GM12875 (cell line): ENCODE measurements around the gene PLEK2.

Source experiments
- H3K4me3 ChIP-seq: one replicate; pipeline ENCODE4 v1.5.1; 2011; ENCODE audit warnings: low read depth, low read length, control low read depth
- TF ChIP-seq, protein P1 (sequence below): IDR thresholded peaks from 2 replicates; pipeline ENCODE4 v1.5.1; 2011; ENCODE audit warnings: low read depth, mild to moderate bottlenecking, control low read depth, inconsistent platforms, low read length, moderate library complexity, borderline replicate concordance; ENCODE audit not compliant: insufficient read depth

Gene PLEK2

DNA sequence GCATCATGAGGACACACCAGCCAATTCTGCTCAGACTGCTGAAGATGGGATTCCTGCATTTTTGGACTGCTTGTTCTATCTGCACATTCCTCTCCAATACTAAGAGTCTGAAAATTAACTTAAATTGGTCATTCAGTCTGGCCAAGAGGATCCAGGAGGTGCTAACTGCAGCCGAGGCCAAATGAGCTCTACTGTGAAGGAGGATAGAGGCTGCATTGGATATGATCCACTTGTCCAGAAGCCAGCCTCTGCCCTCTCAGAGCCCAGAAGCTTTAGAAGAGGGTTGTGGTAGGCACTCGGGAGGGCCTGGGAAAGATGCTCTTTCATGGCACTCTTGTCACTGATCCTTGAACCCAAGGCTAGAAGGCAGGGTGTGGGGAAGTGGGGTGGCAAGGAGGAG, 37.1 kb upstream of the PLEK2 start:
- no peak overlapping the region for H3K4me3 ChIP-seq
- TF ChIP-seq, protein P1, sequence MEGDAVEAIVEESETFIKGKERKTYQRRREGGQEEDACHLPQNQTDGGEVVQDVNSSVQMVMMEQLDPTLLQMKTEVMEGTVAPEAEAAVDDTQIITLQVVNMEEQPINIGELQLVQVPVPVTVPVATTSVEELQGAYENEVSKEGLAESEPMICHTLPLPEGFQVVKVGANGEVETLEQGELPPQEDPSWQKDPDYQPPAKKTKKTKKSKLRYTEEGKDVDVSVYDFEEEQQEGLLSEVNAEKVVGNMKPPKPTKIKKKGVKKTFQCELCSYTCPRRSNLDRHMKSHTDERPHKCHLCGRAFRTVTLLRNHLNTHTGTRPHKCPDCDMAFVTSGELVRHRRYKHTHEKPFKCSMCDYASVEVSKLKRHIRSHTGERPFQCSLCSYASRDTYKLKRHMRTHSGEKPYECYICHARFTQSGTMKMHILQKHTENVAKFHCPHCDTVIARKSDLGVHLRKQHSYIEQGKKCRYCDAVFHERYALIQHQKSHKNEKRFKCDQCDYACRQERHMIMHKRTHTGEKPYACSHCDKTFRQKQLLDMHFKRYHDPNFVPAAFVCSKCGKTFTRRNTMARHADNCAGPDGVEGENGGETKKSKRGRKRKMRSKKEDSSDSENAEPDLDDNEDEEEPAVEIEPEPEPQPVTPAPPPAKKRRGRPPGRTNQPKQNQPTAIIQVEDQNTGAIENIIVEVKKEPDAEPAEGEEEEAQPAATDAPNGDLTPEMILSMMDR = no peak

GRCh38 chr14:67447033-67447381, 35.0 kb upstream of the PLEK2 start:
- TF ChIP-seq, protein P1 = no peak
- H3K4me3 ChIP-seq = no peak overlapping the region

- H3K4me3 ChIP-seq = no peak overlapping the region
- TF ChIP-seq, protein P1 = no peak
These were observed 34.5 kb upstream of the PLEK2 start for GRCh38 chr14:67446371-67447032.

DNA sequence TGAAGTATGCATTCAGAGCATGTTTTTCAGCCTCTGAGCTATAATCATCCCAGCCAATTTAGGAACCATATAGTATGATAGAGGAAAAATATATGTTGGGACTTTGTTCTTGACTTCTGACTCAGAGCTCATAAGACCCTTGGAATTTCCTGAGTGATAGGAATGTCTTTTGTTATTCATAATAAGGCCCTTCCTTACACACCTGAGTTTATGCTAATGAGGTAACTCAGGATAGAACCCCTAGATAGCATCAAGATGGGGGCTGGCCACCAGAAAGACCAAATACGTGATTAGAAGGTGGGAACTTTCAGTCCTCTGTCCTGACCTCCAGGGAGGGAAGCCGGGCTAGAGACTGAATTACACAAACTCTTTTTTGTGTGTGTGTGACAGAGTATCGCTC, 32.4 kb upstream of the PLEK2 start:
- TF ChIP-seq, protein P1 = no peak
- no peak overlapping the region for H3K4me3 ChIP-seq

GRCh38 chr14:67442139-67442906, 30.4 kb upstream of the PLEK2 start:
- no peak overlapping the region for H3K4me3 ChIP-seq
- TF ChIP-seq, protein P1 = no peak

GRCh38 chr14:67441672-67442071, 29.7 kb upstream of the PLEK2 start:
- H3K4me3 ChIP-seq = no peak overlapping the region
- TF ChIP-seq, protein P1 = no peak

DNA sequence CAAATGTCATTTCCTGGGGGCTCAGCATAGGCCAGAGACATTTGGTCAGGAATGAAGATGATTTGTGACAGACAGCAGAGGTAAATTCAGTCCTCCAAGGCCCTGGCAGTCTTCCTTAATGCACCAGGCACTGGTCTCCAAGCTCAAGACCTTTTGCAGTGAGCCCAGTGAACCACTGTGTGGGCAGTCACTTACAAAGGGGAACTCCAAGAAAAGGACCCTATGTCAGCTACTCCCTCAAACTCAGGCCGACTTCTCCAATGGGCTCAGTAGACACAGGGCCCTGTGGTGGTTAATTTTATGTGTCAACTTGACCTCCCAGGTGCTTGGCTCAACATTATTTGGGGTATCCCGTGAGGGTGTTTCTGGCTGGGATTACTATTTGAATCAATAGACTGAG, 29.3 kb upstream of the PLEK2 start:
- TF ChIP-seq, protein P1 = no peak
- H3K4me3 ChIP-seq = no peak overlapping the region
